Measurements from ENCODE around the gene FRMD3.

DNA sequence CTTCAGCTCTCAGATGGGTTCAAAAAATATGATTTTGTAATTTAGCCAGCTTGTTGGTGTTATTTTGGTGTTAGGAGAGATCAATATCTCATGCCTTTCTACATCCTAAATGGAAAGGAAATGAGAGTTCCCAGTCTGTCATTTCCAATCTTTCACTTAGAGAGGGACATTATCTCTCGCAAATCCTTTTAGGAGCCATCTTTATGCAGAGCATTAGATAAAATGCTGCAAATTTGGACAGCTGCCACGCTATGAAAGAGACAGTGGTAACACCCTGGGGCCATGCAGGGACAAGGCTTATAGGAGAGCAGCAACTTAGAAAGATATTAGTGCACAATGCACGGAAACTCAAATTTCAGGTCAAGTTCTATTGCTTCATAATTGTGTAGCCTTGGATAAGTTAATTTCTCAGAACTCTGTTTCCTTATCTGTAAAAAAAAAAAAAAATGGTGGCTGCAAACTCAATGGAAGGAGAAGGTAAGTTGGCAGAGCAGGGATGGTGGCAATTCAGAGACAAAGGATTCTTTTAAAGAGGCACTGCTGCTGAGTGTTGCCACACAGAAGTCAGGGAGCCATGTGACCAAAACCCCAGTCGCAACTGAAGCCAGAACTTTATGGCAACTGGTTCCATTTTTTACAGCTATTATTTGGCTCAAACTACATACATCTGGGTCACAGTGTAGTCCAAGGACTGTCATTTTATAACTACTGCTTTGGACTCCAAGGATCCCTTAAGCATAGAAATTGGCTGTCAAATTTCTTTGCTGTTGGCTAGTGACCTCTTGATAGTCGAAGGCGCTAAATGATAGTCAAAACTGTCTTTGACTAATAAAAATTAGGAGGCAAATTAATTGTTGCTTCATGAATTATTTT is 210.2 kb downstream of the FRMD3 start:
- TF ChIP-seq, protein P1, sequence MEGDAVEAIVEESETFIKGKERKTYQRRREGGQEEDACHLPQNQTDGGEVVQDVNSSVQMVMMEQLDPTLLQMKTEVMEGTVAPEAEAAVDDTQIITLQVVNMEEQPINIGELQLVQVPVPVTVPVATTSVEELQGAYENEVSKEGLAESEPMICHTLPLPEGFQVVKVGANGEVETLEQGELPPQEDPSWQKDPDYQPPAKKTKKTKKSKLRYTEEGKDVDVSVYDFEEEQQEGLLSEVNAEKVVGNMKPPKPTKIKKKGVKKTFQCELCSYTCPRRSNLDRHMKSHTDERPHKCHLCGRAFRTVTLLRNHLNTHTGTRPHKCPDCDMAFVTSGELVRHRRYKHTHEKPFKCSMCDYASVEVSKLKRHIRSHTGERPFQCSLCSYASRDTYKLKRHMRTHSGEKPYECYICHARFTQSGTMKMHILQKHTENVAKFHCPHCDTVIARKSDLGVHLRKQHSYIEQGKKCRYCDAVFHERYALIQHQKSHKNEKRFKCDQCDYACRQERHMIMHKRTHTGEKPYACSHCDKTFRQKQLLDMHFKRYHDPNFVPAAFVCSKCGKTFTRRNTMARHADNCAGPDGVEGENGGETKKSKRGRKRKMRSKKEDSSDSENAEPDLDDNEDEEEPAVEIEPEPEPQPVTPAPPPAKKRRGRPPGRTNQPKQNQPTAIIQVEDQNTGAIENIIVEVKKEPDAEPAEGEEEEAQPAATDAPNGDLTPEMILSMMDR (IDR thresholded peaks at IDR 0.05), result no peak
- no peak for TF ChIP-seq POLR2A (IDR thresholded peaks at IDR 0.05)
